ENCODE data around the gene GREM2.

GREM2 gene

DNA sequence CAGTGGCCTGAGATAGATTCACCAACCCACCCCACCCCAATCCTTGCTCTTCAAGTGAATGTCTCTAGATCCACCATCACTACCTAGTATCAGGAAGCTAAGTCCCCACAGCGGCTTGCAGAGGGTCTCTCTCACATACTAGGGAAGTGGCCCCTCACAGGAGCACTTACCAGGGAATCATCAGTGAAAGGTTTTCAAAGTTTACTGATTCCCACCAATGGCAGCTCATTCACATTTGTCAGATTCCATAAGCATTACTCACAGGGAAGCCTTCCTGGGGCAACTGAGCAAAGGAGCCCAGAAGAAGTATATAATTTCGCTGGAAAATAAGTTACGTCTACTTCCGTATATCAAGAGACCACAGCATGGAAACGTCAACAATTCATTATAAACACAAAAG, 120.8 kb downstream of the GREM2 start:
- Mint-ChIP-seq H3K4me3 (no peak overlapping the region), H3K4me1 (ENCODE audit: low read depth) (no peaks in the 10 kb centered on the region), H3K27ac (no peak overlapping the region), H3K36me3 (ENCODE audit: low read depth) (no peaks in the 10 kb centered on the region), H3K9me3 (no peaks in the 10 kb centered on the region), H3K27me3 (peaks cover 9% of the 10 kb centered on the region)
- DNase-seq = no peak

- Mint-ChIP-seq H3K4me3 (no peak overlapping the region), H3K27ac (no peak overlapping the region), H3K9me3 (peaks cover 2% of the 10 kb centered on the region), H3K36me3 (ENCODE audit: low read depth) (no peaks in the 10 kb centered on the region), H3K27me3 (peaks cover 6% of the 10 kb centered on the region), H3K4me1 (ENCODE audit: low read depth) (no peaks in the 10 kb centered on the region)
- no peak for DNase-seq
These were observed 124.5 kb downstream of the GREM2 start for GRCh38 chr1:240487493-240487892.

- DNase-seq = no peak
- H3K36me3 Mint-ChIP-seq (ENCODE audit: low read depth) = no peaks in the 10 kb centered on the region
- H3K27ac Mint-ChIP-seq = no peak overlapping the region
- no peaks in the 10 kb centered on the region for H3K27me3 Mint-ChIP-seq
- H3K9me3 Mint-ChIP-seq = peaks cover 2% of the 10 kb centered on the region
- no peak overlapping the region for H3K4me3 Mint-ChIP-seq
- no peaks in the 10 kb centered on the region for H3K4me1 Mint-ChIP-seq (ENCODE audit: low read depth)
These were observed 125.3 kb downstream of the GREM2 start for GRCh38 chr1:240486611-240487010.

DNA sequence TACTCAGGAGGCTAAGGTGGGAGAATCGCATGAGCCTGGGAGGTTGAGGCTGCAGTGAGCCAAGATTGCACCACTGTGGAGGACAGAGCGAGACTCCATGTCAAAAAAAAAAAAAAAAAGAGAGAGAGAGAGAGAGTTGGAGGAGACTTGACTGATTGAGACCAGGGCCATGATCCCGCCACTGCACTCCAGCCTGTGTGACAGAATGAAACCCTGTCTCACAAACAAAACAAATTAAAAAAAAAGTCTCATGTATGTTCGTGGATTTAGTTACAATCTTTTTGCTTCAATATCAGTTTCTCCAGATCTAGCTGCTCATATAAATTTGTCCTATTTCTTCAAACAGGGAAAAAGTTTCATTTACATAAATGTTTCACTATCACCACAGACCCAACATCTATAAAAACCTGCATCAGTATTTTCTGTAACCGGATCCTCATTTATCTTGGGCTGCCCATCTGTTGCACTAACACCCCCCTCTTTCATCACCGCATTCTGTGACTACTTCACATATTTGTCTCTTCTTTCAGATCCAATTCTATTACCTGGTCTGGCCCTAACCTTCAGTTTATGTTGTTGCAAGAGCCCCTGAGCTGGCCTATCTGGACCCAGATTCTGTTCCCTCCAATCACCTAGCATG, 127.0 kb downstream of the GREM2 start:
- Mint-ChIP-seq H3K9me3 (peaks cover 2% of the 10 kb centered on the region), H3K27me3 (no peaks in the 10 kb centered on the region), H3K27ac (no peak overlapping the region), H3K36me3 (ENCODE audit: low read depth) (no peaks in the 10 kb centered on the region), H3K4me3 (no peak overlapping the region), H3K4me1 (ENCODE audit: low read depth) (no peaks in the 10 kb centered on the region)
- DNase-seq = no peak

- Mint-ChIP-seq H3K27ac (no peak overlapping the region), H3K36me3 (ENCODE audit: low read depth) (no peaks in the 10 kb centered on the region), H3K4me1 (ENCODE audit: low read depth) (no peaks in the 10 kb centered on the region), H3K4me3 (no peak overlapping the region), H3K27me3 (no peaks in the 10 kb centered on the region), H3K9me3 (peaks cover under 1% of the 10 kb centered on the region)
- no peak for DNase-seq
These were observed 133.4 kb downstream of the GREM2 start for GRCh38 chr1:240478536-240478935.

DNA sequence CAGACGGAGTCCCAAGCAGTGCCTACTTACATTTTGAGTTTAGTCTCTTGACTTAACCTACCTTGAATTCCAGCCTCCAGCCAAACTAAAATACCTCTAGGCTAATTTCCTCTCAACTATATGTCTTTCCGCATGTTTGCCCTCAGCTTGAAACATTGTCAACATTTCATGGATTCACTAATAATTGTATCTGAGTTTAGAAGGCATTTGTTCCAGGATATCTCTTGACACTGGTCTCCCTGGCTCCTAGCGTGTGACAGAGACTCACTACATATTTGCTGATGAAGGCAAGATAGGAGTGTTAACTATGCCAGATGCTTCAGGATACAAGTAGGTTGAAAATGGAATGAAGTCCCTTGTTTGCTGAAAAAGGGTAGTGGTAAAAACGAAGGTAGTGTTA, 136.1 kb downstream of the GREM2 start:
- no peak for DNase-seq
- no peaks in the 10 kb centered on the region for H3K9me3 Mint-ChIP-seq
- no peak overlapping the region for H3K4me3 Mint-ChIP-seq
- no peaks in the 10 kb centered on the region for H3K4me1 Mint-ChIP-seq (ENCODE audit: low read depth)
- H3K36me3 Mint-ChIP-seq (ENCODE audit: low read depth) = no peaks in the 10 kb centered on the region
- H3K27me3 Mint-ChIP-seq = no peaks in the 10 kb centered on the region
- no peak overlapping the region for H3K27ac Mint-ChIP-seq

DNA sequence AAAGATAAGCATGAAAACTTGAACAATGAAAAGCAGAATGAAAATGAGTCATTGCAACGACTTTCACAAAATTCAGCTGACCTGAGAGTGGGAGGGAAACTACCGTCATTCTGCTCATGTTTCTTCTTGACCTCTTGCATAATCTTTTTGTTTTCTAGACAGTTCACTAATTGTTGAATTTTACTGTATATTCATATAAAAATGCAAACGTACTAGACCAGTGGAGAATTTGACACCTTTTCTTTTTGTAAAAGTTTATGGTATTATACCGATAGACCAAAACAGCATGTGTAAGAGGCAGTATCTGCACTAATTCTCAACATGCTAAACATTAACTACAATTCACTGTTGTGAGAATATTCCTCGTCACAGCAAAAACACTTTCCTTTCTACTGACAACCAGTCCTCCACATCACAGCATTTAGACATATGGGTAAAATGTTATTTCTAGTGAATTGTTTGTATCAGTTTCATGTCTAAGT, 137.8 kb downstream of the GREM2 start:
- no peak for DNase-seq
- Mint-ChIP-seq H3K27me3 (no peaks in the 10 kb centered on the region), H3K36me3 (ENCODE audit: low read depth) (no peaks in the 10 kb centered on the region), H3K4me1 (ENCODE audit: low read depth) (no peaks in the 10 kb centered on the region), H3K9me3 (no peaks in the 10 kb centered on the region), H3K4me3 (no peak overlapping the region), H3K27ac (no peak overlapping the region)

GRCh38 chr1:240468656-240469055, 143.3 kb downstream of the GREM2 start:
- Mint-ChIP-seq H3K27ac (no peak overlapping the region), H3K4me1 (ENCODE audit: low read depth) (peaks cover 6% of the 10 kb centered on the region), H3K9me3 (no peaks in the 10 kb centered on the region), H3K4me3 (no peak overlapping the region), H3K36me3 (ENCODE audit: low read depth) (no peaks in the 10 kb centered on the region), H3K27me3 (no peaks in the 10 kb centered on the region)
- no peak for DNase-seq

DNA sequence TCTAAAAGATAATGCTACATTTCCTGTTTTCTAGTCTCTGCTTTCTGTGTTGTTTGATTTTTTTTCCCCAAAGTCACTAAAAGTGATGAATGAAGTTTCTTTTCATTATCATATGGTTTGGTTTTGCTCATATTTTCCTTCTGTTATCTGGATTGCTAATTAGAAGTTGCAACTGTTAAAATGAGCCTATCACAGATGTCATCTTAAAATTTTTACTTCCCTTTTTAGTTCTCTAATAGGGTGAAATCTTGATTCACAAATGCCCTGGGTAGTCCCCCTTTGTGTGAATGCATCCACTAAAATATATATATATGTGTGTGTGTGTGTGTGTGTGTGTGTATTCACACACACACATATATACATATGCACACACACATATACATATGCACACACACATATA, 144.1 kb downstream of the GREM2 start:
- no peak for DNase-seq
- H3K36me3 Mint-ChIP-seq (ENCODE audit: low read depth) = no peaks in the 10 kb centered on the region
- no peak overlapping the region for H3K27ac Mint-ChIP-seq
- no peaks in the 10 kb centered on the region for H3K9me3 Mint-ChIP-seq
- no peak overlapping the region for H3K4me3 Mint-ChIP-seq
- H3K4me1 Mint-ChIP-seq (ENCODE audit: low read depth) = peaks cover 6% of the 10 kb centered on the region
- H3K27me3 Mint-ChIP-seq = no peaks in the 10 kb centered on the region

DNA sequence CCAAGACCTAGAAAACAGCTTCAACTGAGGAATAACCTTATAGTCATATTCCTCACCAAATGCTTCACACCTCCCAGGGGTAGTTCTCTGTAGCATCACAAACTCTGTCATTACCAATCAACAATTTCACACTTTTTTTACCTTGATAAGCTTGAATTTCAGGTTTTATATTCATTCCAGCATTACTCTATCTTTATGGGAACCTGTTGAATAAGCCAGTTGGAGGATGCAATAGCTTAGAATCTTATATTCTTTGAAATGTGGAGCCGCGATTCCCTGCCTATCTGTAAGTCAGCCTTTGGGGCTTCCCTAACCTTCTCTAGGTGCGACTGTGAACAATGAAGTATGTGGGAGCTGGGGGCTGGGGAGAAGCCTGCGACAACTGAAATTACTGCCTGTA, 145.4 kb downstream of the GREM2 start:
- H3K27ac Mint-ChIP-seq = no peak overlapping the region
- no peaks in the 10 kb centered on the region for H3K9me3 Mint-ChIP-seq
- no peak for DNase-seq
- H3K27me3 Mint-ChIP-seq = no peaks in the 10 kb centered on the region
- H3K36me3 Mint-ChIP-seq (ENCODE audit: low read depth) = no peaks in the 10 kb centered on the region
- H3K4me3 Mint-ChIP-seq = no peak overlapping the region
- peaks cover 6% of the 10 kb centered on the region for H3K4me1 Mint-ChIP-seq (ENCODE audit: low read depth)

DNA sequence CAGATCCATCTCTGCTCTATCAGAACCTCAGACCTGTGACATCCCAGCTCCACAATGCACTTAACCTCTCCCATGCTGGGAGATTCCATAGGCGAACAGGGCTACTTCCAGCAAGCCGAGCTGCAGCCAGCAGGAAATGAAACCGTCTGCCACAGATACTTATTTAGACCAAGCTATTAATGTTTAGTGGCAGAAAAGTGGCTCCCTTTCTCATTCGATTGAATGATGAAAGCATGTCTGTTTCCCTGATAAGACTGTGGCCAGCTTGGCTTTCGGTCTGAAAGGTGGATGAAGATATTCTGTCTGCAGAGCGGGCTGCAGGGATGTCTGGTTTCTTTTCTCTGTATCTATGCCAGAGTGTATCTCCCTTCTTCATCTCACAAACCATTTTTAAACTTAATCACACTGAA, 146.4 kb downstream of the GREM2 start:
- H3K4me1 Mint-ChIP-seq (ENCODE audit: low read depth) = peaks cover 6% of the 10 kb centered on the region
- no peak for DNase-seq
- no peaks in the 10 kb centered on the region for H3K27me3 Mint-ChIP-seq
- no peaks in the 10 kb centered on the region for H3K36me3 Mint-ChIP-seq (ENCODE audit: low read depth)
- no peaks in the 10 kb centered on the region for H3K9me3 Mint-ChIP-seq
- no peak overlapping the region for H3K27ac Mint-ChIP-seq
- H3K4me3 Mint-ChIP-seq = no peak overlapping the region

- Mint-ChIP-seq H3K4me3 (no peak overlapping the region), H3K4me1 (ENCODE audit: low read depth) (peaks cover 6% of the 10 kb centered on the region), H3K9me3 (no peaks in the 10 kb centered on the region), H3K27ac (no peak overlapping the region), H3K36me3 (ENCODE audit: low read depth) (no peaks in the 10 kb centered on the region), H3K27me3 (no peaks in the 10 kb centered on the region)
- no peak for DNase-seq
These were observed 147.9 kb downstream of the GREM2 start for GRCh38 chr1:240464099-240464498.

DNA sequence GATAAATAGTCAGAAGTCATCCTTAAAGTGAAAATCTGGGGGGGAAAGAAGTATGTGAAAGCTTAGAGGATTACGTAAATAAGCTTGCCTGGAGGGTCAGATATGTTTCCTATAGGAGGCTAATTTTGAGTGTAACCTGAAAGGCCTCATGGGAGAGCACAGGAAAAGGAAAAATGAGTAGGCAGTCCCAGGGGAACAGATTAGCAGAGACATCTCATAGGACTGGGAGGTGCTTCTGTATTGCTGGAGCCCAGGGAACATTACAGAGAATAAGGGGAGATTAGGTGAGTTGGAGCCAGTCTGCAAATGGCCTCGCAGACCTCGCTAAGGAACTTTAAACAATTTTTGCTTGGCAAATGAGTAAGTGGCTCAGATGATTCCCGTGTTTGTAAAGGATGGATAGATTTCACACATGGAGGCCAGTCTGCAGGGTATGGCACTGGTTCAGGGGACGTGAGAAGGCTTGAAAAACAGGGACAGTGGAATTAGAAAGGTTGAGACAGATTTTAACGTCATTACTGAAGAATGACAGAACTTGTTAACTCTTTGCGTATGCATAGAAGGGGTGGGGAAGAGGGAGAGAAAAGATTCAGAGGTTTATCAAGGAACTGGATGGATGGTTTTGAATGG, 149.1 kb downstream of the GREM2 start:
- no peaks in the 10 kb centered on the region for H3K36me3 Mint-ChIP-seq (ENCODE audit: low read depth)
- no peaks in the 10 kb centered on the region for H3K9me3 Mint-ChIP-seq
- no peaks in the 10 kb centered on the region for H3K27me3 Mint-ChIP-seq
- no peak overlapping the region for H3K27ac Mint-ChIP-seq
- H3K4me3 Mint-ChIP-seq = no peak overlapping the region
- DNase-seq = no peak
- peaks cover 6% of the 10 kb centered on the region for H3K4me1 Mint-ChIP-seq (ENCODE audit: low read depth)

- no peaks in the 10 kb centered on the region for H3K36me3 Mint-ChIP-seq (ENCODE audit: low read depth)
- no peak overlapping the region for H3K27ac Mint-ChIP-seq
- DNase-seq = no peak
- H3K4me3 Mint-ChIP-seq = no peak overlapping the region
- no peaks in the 10 kb centered on the region for H3K27me3 Mint-ChIP-seq
- no peaks in the 10 kb centered on the region for H3K9me3 Mint-ChIP-seq
- peaks cover 6% of the 10 kb centered on the region for H3K4me1 Mint-ChIP-seq (ENCODE audit: low read depth)
These were observed 149.7 kb downstream of the GREM2 start for GRCh38 chr1:240462277-240462676.

DNA sequence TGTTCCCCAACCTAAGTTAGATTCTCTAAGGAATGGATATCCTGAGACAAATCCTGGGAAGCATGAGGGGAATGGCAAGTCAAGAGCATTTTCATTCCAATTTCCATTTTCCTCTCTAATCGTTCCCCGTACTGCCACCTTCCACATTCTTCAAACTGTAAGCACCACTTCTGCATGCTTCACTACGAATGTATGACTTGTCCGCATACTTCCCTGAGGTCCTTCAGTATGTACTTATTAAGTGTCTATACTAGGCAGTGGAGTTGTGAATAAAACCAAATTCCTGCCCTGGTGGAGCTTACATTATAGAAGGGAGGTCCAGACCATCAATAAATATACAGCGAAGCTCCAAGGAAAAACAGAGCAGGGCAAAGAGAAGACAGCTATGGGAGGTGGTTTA, 154.8 kb downstream of the GREM2 start:
- no peak overlapping the region for H3K27ac Mint-ChIP-seq
- H3K36me3 Mint-ChIP-seq (ENCODE audit: low read depth) = no peaks in the 10 kb centered on the region
- no peaks in the 10 kb centered on the region for H3K4me1 Mint-ChIP-seq (ENCODE audit: low read depth)
- H3K9me3 Mint-ChIP-seq = no peaks in the 10 kb centered on the region
- DNase-seq = no peak
- no peaks in the 10 kb centered on the region for H3K27me3 Mint-ChIP-seq
- H3K4me3 Mint-ChIP-seq = no peak overlapping the region

Data from activated T-cell treated with anti-CD3 and anti-CD28 coated beads, Interleukin-2, amount 50 U/mL, for 24 hours (primary cell).